Breast epithelium (tissue), 3 donors: ENCODE data around the gene SKP1.

ENCODE experiments used
- CTCF ChIP-seq, 3 donors: fragments of 450-650 bp; IDR thresholded peaks; one replicate each; pipeline ENCODE4 v1.5.1; 2016 to 2017; ENCODE audit warnings: antibody characterized with exemption in 3 of 3, mild to moderate bottlenecking in 3 of 3, moderate library complexity in 3 of 3
- POLR2A ChIP-seq: fragments of 450-650 bp; IDR thresholded peaks from one replicate; pipeline ENCODE4 v1.6.1; 2016; ENCODE audit warnings: antibody characterized with exemption, mild to moderate bottlenecking, moderate library complexity
- POLR2AphosphoS5 ChIP-seq, 3 donors: sonication (generic); formaldehyde crosslinking; IDR thresholded peaks; one replicate each; pipeline ENCODE4 v1.6.1; 2017; ENCODE audit warnings: antibody characterized with exemption in 3 of 3

GRCh38 chr5:134136771-134137170 is 40.0 kb downstream of the SKP1 start:
- no peak for TF ChIP-seq CTCF (IDR thresholded peaks at IDR 0.05)
- TF ChIP-seq POLR2AphosphoS5 (IDR thresholded peaks at IDR 0.05) = no peak
- TF ChIP-seq POLR2A = no peak
